ENCODE results near the gene AUTS2. TPM values are rescaled to one million over a fixed set of nuclear protein-coding genes. Genes with fewer than 3 reads are reported as not detected.

Gene AUTS2
- total RNA-seq, 1 experiment from 2014 or later, result 2.5 TPM

DNA sequence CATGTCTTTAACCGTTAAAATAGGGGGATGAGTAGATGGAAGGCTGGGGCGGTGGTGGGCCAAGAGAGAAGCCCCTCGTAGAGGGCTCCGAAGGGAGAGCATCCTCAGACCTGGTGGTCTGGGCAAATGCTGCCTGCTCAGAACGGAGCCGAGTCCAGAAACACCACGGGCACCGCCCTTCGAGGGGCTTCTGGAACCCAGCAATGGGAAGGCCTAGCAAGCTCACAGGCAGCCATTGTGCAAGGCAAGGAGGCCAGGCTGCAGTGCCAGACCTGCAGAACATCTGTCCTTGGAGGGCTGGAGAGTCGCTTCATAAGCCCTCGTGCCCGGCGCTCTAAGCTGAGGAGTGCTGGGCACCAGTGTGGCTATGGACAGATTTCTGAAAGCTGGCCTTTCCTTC lies 889.6 kb downstream of the AUTS2 start:
- no peak overlapping the region for H3K27ac ChIP-seq (ENCODE audit: low read length)
- in situ Hi-C loops (cut with HindIII; ENCODE audit: low pct_unique_long_range_greater_than_20kb, low sequenced_read_pairs), result no loop called here
- ATAC-seq, result no peak
- ChIA-PET CTCF (no interaction called here), POLR2A (no interaction called here)
- H3K4me1 ChIP-seq (ENCODE audit: control insufficient read depth, insufficient read depth, low read length), result no peaks in the 10 kb centered on the region
- intact Hi-C loops (cut with micrococcal nuclease; ENCODE audit: unreplicated experiment), result no loop called here
- DNase-seq (ENCODE audit: low read depth, low spot score), result no peak
- H3K36me3 ChIP-seq (ENCODE audit: control insufficient read depth, insufficient read depth, low read length), result no peaks in the 10 kb centered on the region
- H3K27me3 ChIP-seq (ENCODE audit: control insufficient read depth, insufficient read depth, low read length), result no peaks in the 10 kb centered on the region
- H3K4me3 ChIP-seq (ENCODE audit: low read depth in 2 of 2, low read length in 2 of 2), result no peak overlapping the region
- no peaks in the 10 kb centered on the region for H3K9me3 ChIP-seq (ENCODE audit: control insufficient read depth, insufficient read depth, low read depth, low read length)
- no TSS peak for BruUV-seq (replicated peaks)
- no peak for TF ChIP-seq POLR2AphosphoS5 (IDR thresholded peaks at IDR 0.05; ENCODE audit: low read depth, low read length)
- TF ChIP-seq SIN3A (IDR thresholded peaks at IDR 0.05; ENCODE audit: borderline replicate concordance, insufficient read depth, low read depth, low read length), result no peak
- TF ChIP-seq TCF7L2 (IDR thresholded peaks at IDR 0.05; ENCODE audit: low read depth, low read length), result no peak
- TF ChIP-seq, protein P1, sequence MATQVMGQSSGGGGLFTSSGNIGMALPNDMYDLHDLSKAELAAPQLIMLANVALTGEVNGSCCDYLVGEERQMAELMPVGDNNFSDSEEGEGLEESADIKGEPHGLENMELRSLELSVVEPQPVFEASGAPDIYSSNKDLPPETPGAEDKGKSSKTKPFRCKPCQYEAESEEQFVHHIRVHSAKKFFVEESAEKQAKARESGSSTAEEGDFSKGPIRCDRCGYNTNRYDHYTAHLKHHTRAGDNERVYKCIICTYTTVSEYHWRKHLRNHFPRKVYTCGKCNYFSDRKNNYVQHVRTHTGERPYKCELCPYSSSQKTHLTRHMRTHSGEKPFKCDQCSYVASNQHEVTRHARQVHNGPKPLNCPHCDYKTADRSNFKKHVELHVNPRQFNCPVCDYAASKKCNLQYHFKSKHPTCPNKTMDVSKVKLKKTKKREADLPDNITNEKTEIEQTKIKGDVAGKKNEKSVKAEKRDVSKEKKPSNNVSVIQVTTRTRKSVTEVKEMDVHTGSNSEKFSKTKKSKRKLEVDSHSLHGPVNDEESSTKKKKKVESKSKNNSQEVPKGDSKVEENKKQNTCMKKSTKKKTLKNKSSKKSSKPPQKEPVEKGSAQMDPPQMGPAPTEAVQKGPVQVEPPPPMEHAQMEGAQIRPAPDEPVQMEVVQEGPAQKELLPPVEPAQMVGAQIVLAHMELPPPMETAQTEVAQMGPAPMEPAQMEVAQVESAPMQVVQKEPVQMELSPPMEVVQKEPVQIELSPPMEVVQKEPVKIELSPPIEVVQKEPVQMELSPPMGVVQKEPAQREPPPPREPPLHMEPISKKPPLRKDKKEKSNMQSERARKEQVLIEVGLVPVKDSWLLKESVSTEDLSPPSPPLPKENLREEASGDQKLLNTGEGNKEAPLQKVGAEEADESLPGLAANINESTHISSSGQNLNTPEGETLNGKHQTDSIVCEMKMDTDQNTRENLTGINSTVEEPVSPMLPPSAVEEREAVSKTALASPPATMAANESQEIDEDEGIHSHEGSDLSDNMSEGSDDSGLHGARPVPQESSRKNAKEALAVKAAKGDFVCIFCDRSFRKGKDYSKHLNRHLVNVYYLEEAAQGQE (IDR thresholded peaks at IDR 0.05; ENCODE audit: insufficient read depth in 1 of 2, low read depth in 2 of 2, low read length in 1 of 2), result no peak
- TF ChIP-seq, protein P2, sequence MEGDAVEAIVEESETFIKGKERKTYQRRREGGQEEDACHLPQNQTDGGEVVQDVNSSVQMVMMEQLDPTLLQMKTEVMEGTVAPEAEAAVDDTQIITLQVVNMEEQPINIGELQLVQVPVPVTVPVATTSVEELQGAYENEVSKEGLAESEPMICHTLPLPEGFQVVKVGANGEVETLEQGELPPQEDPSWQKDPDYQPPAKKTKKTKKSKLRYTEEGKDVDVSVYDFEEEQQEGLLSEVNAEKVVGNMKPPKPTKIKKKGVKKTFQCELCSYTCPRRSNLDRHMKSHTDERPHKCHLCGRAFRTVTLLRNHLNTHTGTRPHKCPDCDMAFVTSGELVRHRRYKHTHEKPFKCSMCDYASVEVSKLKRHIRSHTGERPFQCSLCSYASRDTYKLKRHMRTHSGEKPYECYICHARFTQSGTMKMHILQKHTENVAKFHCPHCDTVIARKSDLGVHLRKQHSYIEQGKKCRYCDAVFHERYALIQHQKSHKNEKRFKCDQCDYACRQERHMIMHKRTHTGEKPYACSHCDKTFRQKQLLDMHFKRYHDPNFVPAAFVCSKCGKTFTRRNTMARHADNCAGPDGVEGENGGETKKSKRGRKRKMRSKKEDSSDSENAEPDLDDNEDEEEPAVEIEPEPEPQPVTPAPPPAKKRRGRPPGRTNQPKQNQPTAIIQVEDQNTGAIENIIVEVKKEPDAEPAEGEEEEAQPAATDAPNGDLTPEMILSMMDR (IDR thresholded peaks at IDR 0.05), result no peak

DNA sequence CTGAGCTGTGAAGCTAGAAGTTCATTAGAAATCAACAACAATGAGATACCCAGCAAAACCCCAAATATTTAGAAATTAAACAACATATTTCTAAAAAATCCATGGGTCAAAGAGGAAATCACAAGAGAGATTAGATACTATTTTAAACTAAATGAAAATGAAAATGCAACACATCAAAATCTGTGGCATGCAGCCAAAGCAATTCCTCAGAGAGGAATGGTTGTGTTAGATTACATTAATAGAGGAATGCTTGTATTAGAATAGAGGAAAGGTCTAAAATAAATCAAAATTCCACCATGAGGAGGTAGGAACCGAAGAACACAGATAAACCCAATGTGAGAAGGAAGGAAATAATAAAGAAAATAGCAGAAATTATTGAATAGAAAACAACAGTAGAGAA lies 891.5 kb downstream of the AUTS2 start:
- Histone ChIP-seq H3K9me3 (ENCODE audit: control insufficient read depth, insufficient read depth, low read depth, low read length) (no peaks in the 10 kb centered on the region), H3K36me3 (ENCODE audit: control insufficient read depth, insufficient read depth, low read length) (no peaks in the 10 kb centered on the region), H3K27ac (ENCODE audit: low read length) (no peak overlapping the region), H3K4me1 (ENCODE audit: control insufficient read depth, insufficient read depth, low read length) (no peaks in the 10 kb centered on the region), H3K27me3 (ENCODE audit: control insufficient read depth, insufficient read depth, low read length) (no peaks in the 10 kb centered on the region), H3K4me3 (ENCODE audit: low read depth in 2 of 2, low read length in 2 of 2) (no peak overlapping the region)
- ChIA-PET POLR2A (no interaction called here), CTCF (no interaction called here)
- DNase-seq (ENCODE audit: low read depth, low spot score) (no peak), ATAC-seq (no peak)
- intact Hi-C loops (cut with micrococcal nuclease; ENCODE audit: unreplicated experiment) (no loop called here), in situ Hi-C loops (cut with HindIII; ENCODE audit: low pct_unique_long_range_greater_than_20kb, low sequenced_read_pairs) (no loop called here)
- TF ChIP-seq, protein P1 (IDR thresholded peaks at IDR 0.05; ENCODE audit: insufficient read depth in 1 of 2, low read depth in 2 of 2, low read length in 1 of 2), result no peak
- TF ChIP-seq TCF7L2 (IDR thresholded peaks at IDR 0.05; ENCODE audit: low read depth, low read length) (no peak), SIN3A (IDR thresholded peaks at IDR 0.05; ENCODE audit: borderline replicate concordance, insufficient read depth, low read depth, low read length) (no peak), POLR2AphosphoS5 (IDR thresholded peaks at IDR 0.05; ENCODE audit: low read depth, low read length) (no peak)
- TF ChIP-seq, protein P2 (IDR thresholded peaks at IDR 0.05), result no peak
- no TSS peak for BruUV-seq (replicated peaks)

Measured in Panc1 (cell line).